Kidney epithelial cell (primary cell): ENCODE results near the gene ETV7. TPM values are rescaled to one million over a fixed set of nuclear protein-coding genes. Genes with fewer than 3 reads are reported as not detected.

Experiments used
- DNase-seq: peaks from one replicate; pipeline ENCODE4 v3.0.0-alpha.2; 2010; ENCODE audit warnings: low read depth
- H3K27me3 ChIP-seq: 2 replicates; pipeline ENCODE4 v1.6.0; 2011; ENCODE audit warnings: low read length; ENCODE audit not compliant: control insufficient read depth, insufficient read depth
- H3K36me3 ChIP-seq: 2 replicates; pipeline ENCODE4 v1.5.1; 2011; ENCODE audit warnings: low read length; ENCODE audit not compliant: control insufficient read depth, insufficient read depth
- H3K4me3 ChIP-seq: 2 replicates; pipeline ENCODE4 v1.5.1; 2011; ENCODE audit warnings: low read depth, mild to moderate bottlenecking, control low read depth, low read length
- total RNA-seq: library from RNA; depleted of rRNA; stranded (reverse); fragments of >200 nt; gene quantifications from 2 replicates; pipeline ENCODE4 v1.2.3, GENCODE V29; 2015
- TF ChIP-seq, protein P1 (sequence below): IDR thresholded peaks from 2 replicates; pipeline ENCODE4 v1.5.1; 2011; ENCODE audit warnings: mild to moderate bottlenecking, moderate library complexity, low read length, control low read depth, inconsistent platforms; ENCODE audit not compliant: insufficient read depth, poor library complexity, severe bottlenecking

ETV7 gene
- total RNA-seq, 1 donor from 2014 or later: 8.4 TPM

- peaks cover 8% of the 10 kb centered on the region for H3K27me3 ChIP-seq
- TF ChIP-seq, protein P1, sequence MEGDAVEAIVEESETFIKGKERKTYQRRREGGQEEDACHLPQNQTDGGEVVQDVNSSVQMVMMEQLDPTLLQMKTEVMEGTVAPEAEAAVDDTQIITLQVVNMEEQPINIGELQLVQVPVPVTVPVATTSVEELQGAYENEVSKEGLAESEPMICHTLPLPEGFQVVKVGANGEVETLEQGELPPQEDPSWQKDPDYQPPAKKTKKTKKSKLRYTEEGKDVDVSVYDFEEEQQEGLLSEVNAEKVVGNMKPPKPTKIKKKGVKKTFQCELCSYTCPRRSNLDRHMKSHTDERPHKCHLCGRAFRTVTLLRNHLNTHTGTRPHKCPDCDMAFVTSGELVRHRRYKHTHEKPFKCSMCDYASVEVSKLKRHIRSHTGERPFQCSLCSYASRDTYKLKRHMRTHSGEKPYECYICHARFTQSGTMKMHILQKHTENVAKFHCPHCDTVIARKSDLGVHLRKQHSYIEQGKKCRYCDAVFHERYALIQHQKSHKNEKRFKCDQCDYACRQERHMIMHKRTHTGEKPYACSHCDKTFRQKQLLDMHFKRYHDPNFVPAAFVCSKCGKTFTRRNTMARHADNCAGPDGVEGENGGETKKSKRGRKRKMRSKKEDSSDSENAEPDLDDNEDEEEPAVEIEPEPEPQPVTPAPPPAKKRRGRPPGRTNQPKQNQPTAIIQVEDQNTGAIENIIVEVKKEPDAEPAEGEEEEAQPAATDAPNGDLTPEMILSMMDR: no peak
- DNase-seq: no peak
- H3K4me3 ChIP-seq: no peak overlapping the region
- no peaks in the 10 kb centered on the region for H3K36me3 ChIP-seq
Observed at GRCh38 chr6:36382976-36383375, 4.5 kb downstream of the ETV7 start.

DNA sequence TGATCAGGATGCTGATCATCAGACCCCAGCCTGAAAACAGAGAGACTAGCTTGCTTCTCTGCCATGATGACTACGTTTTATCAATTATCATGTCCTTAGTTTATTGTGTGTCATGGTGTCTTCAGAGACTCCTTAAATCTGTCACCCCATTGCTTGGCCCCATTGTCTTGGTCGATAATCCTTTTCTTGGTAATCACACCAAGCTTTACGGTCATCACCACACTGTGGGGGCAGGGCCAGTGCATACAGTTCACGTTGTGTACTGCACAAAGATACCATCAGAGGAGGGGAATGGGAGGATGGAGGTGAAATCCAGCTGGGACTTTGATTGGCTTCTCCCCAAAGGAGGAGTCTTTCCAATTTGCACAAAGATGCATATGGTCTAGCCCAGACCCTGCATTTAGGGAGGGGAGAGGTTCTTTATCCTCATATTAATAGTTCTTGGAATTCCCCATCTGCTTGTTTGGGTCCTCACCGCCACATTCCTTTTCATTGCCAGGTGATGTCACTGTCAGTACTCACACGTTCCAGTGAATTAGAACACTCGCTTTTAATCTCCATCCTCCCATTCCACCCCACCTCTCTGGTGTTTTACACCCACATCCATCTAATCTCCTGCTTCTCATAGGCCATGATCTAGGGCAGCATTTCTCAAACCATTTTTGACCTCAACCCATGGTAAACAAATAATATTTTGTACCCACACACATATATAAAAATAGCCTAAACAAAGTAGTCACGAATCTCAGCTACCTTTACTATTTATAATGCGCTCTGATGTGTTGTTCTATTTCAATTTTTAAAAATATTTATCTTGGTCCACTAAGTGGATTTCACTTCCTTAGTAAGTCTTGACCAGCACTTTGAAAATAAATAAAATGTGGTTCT is 5.7 kb downstream of the ETV7 start:
- Histone ChIP-seq H3K27me3 (no peaks in the 10 kb centered on the region), H3K36me3 (no peaks in the 10 kb centered on the region), H3K4me3 (no peak overlapping the region)
- no peak for DNase-seq
- TF ChIP-seq, protein P1: no peak

- DNase-seq: no peak
- Histone ChIP-seq H3K4me3 (no peak overlapping the region), H3K36me3 (no peaks in the 10 kb centered on the region), H3K27me3 (no peaks in the 10 kb centered on the region)
- TF ChIP-seq, protein P1: no peak
Observed at GRCh38 chr6:36380166-36380565, 7.3 kb downstream of the ETV7 start.

DNA sequence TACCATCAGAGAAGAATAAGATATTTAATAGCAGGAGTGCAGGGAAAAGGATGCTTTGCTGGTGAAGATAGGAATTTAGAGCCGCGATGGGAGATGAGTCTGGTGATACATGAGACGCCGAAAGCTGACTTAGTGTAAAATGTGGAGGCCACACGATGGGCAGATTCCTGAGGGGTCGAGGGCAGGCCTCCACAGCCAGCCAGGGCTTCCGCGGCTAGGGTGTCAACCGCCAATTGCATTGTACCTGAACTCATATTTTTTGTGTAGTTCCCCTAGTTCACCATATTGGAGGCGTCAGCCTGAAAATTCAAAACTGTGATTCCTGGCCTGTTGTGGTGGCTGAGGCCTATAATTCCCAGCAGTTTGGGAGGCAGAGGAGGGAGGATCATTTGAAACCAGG is 8.5 kb downstream of the ETV7 start:
- H3K27me3 ChIP-seq: peaks cover 3% of the 10 kb centered on the region
- no peaks in the 10 kb centered on the region for H3K36me3 ChIP-seq
- H3K4me3 ChIP-seq: no peak overlapping the region
- TF ChIP-seq, protein P1: no peak
- DNase-seq: no peak

GRCh38 chr6:36378243-36378920 is 9.1 kb downstream of the ETV7 start:
- Histone ChIP-seq H3K36me3 (no peaks in the 10 kb centered on the region), H3K4me3 (no peak overlapping the region), H3K27me3 (peaks cover 6% of the 10 kb centered on the region)
- DNase-seq: no peak
- TF ChIP-seq, protein P1: no peak

DNA sequence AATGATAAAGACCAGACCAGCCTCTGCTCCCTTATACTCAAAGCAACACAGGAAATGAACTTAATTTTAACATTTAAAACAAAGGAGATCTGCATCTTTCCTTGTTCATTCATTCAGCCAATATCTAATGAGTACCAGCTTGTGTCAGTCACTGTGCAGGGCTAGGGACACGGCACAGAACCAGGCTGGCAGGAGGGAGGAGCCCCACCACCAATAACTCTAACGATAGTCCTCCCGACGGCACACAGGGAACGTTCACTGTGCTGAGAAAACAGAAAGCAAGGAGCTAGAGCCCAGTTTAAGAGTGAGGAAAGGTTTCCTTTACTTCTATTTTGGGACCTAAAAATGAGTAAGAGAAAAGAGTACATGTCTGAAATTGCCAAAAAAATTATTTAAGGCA is 9.9 kb downstream of the ETV7 start:
- TF ChIP-seq, protein P1: no peak
- no peaks in the 10 kb centered on the region for H3K36me3 ChIP-seq
- no peak for DNase-seq
- peaks cover 6% of the 10 kb centered on the region for H3K27me3 ChIP-seq
- H3K4me3 ChIP-seq: no peak overlapping the region
